BE2C (cell line): ENCODE results near the gene MYMX.

Experiments used
- DNase-seq: peaks from one replicate; pipeline ENCODE4 v3.0.0-alpha.2; 2020
- H3K27me3 ChIP-seq: fragments of 250-450 bp; sonication (Bioruptor Pico); 2 replicates; pipeline ENCODE4 v1.5.1; 2020; ENCODE audit warnings: mild to moderate bottlenecking
- H3K36me3 ChIP-seq: fragments of 250-450 bp; sonication (Bioruptor Pico); 2 replicates; pipeline ENCODE4 v1.5.1; 2020; ENCODE audit warnings: mild to moderate bottlenecking
- H3K4me1 ChIP-seq: fragments of 250-450 bp; sonication (Bioruptor Pico); 2 replicates; pipeline ENCODE4 v1.5.1; 2020
- H3K4me3 ChIP-seq: 2 replicates; pipeline ENCODE4 v1.5.1; 2011; ENCODE audit warnings: low read depth, low read length
- H3K9me3 ChIP-seq: fragments of 250-450 bp; sonication (Bioruptor Pico); 2 replicates; pipeline ENCODE4 v1.5.1; 2020
- TF ChIP-seq, protein P1 (sequence below): IDR thresholded peaks from 2 replicates; pipeline ENCODE4 v1.5.1; 2012; ENCODE audit warnings: mild to moderate bottlenecking, low read depth, low read length

Gene MYMX

GRCh38 chr6:44245912-44246662 lies 29.4 kb downstream of the MYMX start:
- Histone ChIP-seq H3K4me3 (peak overlapping the region; percentile 94), H3K4me1 (peaks cover 8% of the 10 kb centered on the region), H3K9me3 (no peaks in the 10 kb centered on the region), H3K27me3 (no peaks in the 10 kb centered on the region), H3K36me3 (peaks cover 41% of the 10 kb centered on the region)
- DNase-seq: peak; percentile 92
- TF ChIP-seq, protein P1, sequence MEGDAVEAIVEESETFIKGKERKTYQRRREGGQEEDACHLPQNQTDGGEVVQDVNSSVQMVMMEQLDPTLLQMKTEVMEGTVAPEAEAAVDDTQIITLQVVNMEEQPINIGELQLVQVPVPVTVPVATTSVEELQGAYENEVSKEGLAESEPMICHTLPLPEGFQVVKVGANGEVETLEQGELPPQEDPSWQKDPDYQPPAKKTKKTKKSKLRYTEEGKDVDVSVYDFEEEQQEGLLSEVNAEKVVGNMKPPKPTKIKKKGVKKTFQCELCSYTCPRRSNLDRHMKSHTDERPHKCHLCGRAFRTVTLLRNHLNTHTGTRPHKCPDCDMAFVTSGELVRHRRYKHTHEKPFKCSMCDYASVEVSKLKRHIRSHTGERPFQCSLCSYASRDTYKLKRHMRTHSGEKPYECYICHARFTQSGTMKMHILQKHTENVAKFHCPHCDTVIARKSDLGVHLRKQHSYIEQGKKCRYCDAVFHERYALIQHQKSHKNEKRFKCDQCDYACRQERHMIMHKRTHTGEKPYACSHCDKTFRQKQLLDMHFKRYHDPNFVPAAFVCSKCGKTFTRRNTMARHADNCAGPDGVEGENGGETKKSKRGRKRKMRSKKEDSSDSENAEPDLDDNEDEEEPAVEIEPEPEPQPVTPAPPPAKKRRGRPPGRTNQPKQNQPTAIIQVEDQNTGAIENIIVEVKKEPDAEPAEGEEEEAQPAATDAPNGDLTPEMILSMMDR: peak; percentile 33; the same call in 1 of the 2 replicates

- no peaks in the 10 kb centered on the region for H3K9me3 ChIP-seq
- H3K27me3 ChIP-seq: no peaks in the 10 kb centered on the region
- H3K4me3 ChIP-seq: peak within 1 kb of the TSS; percentile 94
- DNase-seq: peak; percentile 95
- H3K36me3 ChIP-seq: peaks cover 48% of the 10 kb centered on the region
- TF ChIP-seq, protein P1: no peak
- H3K4me1 ChIP-seq: peaks cover 8% of the 10 kb centered on the region
Observed at GRCh38 chr6:44246663-44247337, 30.1 kb downstream of the MYMX start, which contains the start of gene HSP90AB1. HSP90AB1 (plus strand) TSS chr6:44247101; CDS start chr6:44248630, 1,529 bp downstream.

DNA sequence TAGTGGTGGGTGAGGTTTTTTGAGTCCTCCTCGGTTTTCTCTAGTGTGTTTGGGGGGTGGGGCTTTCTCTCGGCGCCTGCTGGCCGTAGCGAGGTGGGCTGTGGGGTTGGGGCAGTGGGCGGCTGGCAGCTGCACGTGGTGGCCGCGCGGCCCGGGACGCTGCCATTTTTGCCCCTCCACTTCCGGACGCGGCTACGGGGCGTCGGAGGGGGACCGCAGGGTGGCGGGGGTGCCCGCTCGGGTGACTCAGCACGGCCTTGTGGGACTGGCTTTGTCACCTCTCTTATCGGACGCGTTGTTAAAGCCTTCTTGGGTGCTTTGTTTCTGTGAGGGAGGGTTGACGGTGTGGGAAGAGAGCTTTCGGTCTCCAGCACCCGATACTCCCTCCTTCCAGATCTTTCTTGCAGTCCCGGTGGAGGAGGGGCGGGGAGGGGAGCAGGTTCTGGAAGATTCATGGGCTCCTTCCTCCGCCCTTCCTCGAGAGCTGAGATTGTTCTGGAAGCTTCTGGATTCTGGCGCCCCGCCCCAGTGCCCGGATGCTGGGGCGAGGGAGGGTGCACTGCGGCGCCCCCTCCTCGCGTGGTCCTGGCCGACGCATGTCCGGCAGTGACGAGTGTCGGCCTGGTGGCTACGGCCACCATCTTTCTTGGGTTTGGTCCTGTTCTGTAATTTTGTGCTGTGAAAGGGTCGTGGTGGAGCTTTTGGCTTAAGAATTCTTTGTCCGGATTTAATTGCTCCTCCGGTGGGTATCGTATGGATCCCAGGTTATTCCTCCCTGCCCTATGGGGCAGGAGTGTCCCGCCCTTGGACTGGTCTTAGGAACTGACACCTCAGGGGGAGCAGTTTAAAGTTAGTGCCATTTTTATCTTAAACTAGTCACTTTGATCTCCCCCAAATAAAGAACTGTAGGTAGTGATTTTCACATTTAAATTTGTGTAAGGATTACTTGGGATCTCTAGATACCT lies 30.9 kb downstream of the MYMX start:
- Histone ChIP-seq H3K27me3 (no peaks in the 10 kb centered on the region), H3K36me3 (peaks cover 56% of the 10 kb centered on the region), H3K4me1 (peaks cover 8% of the 10 kb centered on the region), H3K9me3 (no peaks in the 10 kb centered on the region), H3K4me3 (peak overlapping the region; percentile 94)
- peak; percentile 56 for DNase-seq
- TF ChIP-seq, protein P1: no peak

GRCh38 chr6:44248579-44248978 lies 31.9 kb downstream of the MYMX start:
- H3K27me3 ChIP-seq: no peaks in the 10 kb centered on the region
- peak overlapping the region; percentile 94 for H3K4me3 ChIP-seq
- H3K36me3 ChIP-seq: peaks cover 66% of the 10 kb centered on the region
- peaks cover 8% of the 10 kb centered on the region for H3K4me1 ChIP-seq
- no peak for DNase-seq
- TF ChIP-seq, protein P1: no peak
- H3K9me3 ChIP-seq: no peaks in the 10 kb centered on the region

- Histone ChIP-seq H3K9me3 (no peaks in the 10 kb centered on the region), H3K27me3 (no peaks in the 10 kb centered on the region), H3K4me1 (peaks cover 8% of the 10 kb centered on the region), H3K4me3 (peak overlapping the region; percentile 94), H3K36me3 (peaks cover 72% of the 10 kb centered on the region)
- DNase-seq: no peak
- TF ChIP-seq, protein P1: no peak
Observed at GRCh38 chr6:44249082-44249748, 32.5 kb downstream of the MYMX start.
